Fibroblast of skin of abdomen (primary cell): Measurements from ENCODE around the gene HLA-DPA1.
A peak's percentile ranks its signal among the peaks of the same experiment; 100 is the strongest.
"Not testable (repeated sequence)": the region's sequence is repeated elsewhere in the genome, so short reads cannot be mapped to it uniquely, and the experiment has no call there.

Experiments
- DNase-seq: peaks from one replicate; pipeline ENCODE4 v3.0.0-alpha.2; 2013

HLA-DPA1 gene

DNA sequence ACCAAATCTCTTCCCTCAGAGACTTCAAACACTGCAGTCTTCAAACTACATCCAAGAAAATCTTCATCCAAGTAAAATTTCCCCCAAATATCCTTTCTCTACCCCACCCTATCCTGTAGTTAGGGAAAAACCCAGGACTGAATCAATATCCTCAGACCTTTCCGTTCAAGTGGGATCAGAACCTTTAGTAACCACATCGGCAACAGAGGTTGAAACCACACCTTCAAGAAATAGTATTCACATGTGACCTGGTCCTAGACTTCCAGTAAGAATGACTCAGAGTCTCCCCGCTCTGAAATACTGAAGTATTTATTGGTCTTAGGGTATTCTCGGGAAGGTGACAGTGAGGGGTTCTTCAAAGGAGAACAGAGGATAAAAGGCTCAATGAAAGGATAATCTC, 8.7 kb downstream of the HLA-DPA1 start:
- DNase-seq, result no peak

DNA sequence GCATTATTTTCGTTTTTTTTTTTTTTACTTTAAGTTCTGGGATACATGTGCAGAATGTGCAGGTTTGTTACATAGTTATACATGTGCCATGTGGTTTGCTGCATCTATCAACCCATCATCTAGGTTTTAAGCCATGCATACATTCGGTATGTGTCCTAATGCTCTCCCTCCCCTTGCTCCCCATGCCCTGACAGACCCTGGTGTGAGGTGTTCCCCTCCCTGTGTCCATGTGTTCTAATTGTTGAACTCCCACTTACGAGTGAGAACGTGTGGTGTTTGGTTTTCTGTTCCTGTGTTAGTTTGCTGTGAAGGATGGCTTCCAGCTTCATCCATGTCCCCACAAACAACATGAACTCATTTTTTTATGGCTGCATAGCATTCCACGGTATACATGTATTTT, 10.0 kb downstream of the HLA-DPA1 start:
- not testable (repeated sequence) for DNase-seq

DNA sequence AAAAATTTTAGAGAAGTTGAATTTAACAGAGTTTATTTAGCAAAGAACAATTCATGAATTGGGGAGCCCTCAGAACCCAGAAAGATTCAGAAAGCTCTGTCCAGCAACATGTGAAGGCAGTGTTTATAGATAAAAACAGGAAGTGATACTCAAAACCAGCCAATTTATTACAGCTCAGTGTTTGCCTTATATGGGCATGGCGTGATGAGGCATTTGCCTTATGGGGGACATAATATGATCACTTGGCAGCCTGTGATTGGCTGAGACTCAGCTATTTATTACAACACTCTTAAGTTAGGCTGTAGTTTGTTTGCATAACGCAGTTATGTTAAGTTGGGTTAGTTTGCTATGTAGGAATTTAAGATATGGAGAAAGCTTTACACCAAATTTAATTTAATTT, 11.5 kb downstream of the HLA-DPA1 start:
- peak; percentile 4 for DNase-seq

DNA sequence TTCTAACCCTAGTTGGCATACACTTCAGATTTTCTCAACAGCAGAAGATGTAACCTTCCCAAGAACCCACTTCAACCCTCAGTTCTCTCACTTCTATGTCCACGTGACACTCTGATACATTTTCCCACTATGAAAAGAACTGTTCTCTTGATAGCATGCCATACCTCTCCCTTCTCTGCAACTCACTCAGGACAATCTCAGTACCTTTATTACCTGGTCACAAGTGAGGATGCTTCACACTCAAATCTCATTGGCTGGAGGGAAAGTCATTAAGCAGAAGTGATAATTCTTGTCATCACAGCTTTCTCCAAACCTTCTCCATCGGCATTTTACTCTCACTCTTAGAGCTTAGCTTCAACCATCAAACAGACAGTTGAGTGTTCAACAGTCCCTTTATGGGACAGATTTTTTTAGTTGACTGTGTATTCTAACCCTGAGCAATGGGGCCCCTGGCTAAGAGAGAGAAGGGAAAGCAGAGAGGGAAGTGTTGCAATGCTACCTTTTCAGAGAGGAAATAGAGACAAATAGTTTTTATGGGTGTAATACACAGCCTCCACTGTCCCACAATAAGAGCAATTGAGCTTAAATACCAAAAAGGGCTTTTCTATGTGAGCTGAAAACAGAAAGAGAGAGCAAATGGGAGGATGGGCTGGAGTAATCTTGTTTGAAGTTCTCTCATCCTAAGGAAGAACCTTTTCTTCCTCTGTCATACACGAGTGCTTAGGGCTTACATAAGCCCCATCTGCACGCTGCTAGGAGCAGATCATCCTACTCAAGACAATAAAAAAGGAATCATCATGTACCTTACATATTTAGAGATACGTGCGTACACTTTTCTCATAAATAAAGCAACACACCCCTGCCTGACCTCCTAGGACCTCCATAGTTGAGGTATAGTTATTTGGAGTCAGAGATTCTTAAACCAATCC, 16.0 kb downstream of the HLA-DPA1 start:
- DNase-seq, result no peak

DNA sequence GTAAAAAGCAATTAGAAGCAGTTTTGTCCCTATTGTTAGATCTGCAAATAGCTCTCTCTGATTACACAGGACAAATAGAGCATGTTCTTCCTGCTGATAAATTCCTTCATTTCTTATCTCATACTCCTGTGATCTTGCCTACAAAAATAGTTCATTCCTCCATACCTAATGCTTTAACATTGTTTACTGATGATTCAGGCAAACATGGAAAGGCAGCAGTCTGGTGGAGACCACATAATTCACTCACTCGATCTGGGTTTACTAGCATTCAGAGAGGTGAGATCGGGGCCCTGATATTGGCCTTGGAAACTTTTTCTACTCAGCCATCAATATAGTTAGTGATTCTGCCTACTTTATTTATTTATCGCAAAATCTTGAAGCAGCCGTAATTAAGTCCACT, 20.2 kb downstream of the HLA-DPA1 start:
- peak; percentile 16 for DNase-seq

- no peak for DNase-seq
Measured at GRCh38 chr6:33052627-33053026, 20.8 kb downstream of the HLA-DPA1 start.

DNA sequence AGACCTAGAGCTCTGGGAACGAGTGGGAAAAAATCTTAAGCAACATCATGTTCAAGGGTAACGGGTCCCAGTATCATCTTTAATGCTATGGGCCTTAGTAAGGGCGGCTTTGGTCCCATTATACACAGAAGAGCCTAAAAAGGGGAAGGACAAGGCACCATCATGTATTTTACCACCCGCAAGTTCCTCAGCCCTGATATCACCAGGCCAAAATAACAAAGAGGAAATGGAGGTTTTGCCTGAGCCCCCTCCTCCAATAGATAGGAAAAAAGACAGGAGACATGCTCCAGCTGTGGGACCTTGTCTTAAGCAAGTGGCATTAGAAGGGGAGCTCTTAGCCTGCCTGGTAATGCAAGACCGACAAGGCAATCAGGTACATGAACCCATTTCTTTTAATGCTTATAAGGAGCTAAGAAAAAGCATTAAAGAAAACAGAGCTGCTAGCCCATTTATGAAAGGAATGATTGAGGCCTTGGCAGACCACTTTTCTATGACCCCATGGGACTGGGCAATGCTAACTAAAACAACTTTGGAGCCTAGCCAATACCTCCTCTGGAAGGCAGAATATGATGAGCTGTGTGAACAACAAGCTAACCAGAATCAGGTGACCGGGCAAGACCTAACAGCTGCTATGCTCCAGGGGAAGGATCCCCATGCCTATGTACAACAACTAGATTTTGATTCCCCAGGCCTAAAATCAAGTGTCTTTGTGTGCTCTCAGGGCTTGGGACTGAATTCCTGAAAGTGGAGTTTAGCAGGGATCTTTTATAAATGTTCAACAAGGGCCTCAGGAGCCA, 23.2 kb downstream of the HLA-DPA1 start:
- DNase-seq, result no peak

GRCh38 chr6:33049323-33050013, 24.0 kb downstream of the HLA-DPA1 start:
- DNase-seq, result no peak

- no peak for DNase-seq
Measured at GRCh38 chr6:33040157-33040556, 33.3 kb downstream of the HLA-DPA1 start.

DNA sequence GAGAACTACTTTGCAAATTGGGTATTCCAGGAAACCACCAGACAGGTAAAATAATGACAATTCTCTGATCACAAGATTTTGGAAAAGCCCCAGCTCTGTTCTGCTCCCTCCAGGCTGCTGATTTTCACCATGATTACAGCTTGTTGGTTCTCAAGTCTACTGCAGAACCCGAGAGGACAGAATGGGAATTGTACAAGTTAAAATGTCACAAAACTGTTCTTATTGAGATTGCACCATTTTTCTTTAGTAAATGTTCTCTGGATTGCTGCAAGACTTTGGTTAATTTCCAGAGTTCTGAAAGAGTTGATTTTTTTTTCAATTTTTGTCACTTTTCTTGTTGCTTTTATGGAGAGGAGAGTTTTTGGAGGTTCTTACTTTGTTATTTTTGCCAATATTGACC, 36.9 kb downstream of the HLA-DPA1 start:
- DNase-seq, result no peak

- DNase-seq, result no peak
Measured at GRCh38 chr6:33034554-33034953, 38.9 kb downstream of the HLA-DPA1 start.

- no peak for DNase-seq
Measured at GRCh38 chr6:33030245-33030644, 43.2 kb downstream of the HLA-DPA1 start.

DNA sequence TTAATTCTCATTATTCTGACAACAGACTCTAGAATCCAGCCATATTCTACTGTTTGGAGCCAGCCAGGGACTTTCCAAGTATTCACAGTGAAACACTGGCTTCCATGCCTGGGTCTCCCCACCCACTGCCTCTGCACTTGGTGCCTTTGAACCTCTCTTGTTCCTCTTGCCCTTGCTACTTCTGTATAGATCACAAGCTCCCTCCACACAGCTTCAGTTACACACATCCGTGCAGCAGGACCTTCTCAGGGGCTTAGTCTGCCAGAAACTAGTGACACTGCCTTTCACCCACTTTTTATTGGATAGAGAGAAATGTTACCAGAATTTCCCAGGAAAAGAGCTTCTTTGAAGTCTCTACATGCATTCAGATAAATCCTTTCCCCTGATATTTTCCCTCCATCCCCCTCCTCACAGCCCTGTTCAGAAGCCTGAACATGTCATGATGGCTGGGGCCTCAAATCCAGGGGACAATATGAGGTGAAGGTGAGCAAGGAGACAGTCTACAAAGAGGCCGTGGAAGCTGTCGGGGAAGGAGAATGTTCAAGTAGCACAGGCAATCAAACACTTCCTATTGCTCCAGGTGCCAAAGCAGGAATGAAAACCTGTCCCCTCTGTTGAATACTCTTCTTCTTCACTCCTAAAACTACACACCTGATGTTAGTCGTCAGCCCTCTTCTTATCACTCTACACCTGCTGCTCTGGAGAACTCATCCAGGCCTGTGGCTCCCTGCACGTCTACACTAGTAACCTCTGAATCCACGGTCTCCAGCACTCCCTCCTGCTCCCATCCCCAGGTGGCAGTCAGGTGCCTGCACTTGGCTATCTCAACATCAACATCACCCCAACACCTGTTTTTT, 43.9 kb downstream of the HLA-DPA1 start:
- no peak for DNase-seq

DNA sequence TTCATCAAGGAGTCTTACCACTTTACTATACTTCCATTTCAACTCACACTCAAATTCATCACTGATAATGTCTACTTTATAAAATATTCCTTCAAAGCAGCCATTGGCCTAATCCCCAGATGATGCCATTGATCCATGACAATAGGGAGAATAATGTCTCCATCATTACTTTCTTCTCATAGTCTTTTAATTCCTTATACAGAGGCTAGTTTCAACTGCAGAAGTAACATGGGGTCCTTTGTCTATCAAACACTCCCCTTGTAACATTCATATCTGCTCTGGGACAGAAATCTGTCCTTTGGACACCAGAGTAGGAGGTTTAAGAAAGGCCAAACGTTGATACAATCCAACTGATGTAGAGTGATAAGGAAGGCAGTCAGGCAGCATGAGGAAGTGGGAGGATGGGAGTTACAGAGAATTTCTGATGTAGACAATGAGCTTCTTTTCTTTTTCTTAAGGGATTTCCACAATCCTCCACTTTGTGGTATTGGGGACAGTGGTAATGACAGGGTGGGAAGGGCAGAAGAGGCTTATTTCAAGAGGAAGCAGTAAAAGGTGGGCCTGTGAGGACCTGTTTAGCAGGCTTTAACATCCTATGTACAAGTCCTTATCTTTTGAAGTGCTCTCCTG, 45.1 kb downstream of the HLA-DPA1 start:
- DNase-seq, result no peak

DNA sequence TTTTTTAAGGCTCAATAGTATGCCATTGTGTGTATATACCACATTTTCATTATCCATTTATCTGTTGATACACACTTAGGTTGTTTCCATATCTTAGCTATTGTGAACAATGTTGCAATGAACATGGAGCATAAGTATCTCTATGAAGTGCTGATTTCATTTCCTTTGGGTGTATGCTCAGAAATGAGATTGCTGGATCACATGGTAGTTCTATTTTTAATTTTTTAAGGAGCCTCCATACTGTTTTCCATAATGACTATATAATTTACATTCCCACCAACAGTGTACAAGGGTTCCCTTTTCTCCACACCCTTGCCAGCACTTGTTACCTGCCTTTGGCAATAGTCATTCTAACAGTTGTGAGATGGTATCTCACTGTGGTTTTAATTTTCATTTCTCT, 48.9 kb downstream of the HLA-DPA1 start:
- no peak for DNase-seq

GRCh38 chr6:33023536-33023935, 49.9 kb downstream of the HLA-DPA1 start:
- no peak for DNase-seq

- DNase-seq, result no peak
Measured at GRCh38 chr6:33021917-33022316, 51.5 kb downstream of the HLA-DPA1 start.

DNA sequence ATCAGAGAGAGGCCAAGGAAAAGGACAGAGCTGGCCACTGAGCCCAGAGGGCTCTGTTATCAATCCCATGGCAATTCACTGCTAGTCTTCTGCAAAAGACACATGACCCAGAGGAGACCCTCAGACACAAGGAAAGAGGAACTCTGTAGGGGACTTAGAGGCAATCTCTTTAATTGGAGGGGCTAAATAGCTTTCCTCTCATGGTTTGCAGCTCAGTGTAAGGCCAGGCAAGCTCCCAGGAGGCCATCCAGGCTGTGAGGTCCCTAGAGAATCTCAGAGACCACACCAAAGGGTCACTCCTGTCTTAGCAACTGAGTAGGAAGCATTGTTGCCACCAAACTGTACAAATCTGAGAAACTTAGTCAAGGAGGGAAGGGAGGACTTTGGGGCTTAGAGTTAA, 54.1 kb downstream of the HLA-DPA1 start:
- no peak for DNase-seq

GRCh38 chr6:33018904-33019303, 54.5 kb downstream of the HLA-DPA1 start:
- peak; percentile 18 for DNase-seq

DNA sequence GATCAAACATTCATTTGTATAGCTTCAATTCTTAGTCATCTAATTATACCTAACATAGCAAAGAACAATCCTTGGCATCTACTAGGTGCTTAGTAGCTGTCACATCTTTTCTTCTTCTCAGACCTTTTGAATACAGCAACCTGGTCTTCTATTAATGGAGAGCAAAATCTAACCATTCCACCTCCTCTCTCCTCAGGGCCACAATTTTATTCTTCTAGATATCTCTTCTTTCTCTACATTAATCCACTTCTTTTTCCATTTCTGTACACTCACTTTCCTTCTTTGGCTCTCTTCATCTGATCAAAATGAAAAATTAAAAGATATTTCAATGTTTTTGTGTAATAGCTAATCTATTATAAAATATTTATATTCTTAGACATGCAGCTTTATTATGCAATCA, 55.0 kb downstream of the HLA-DPA1 start:
- DNase-seq, result no peak

GRCh38 chr6:33017694-33018353, 55.6 kb downstream of the HLA-DPA1 start:
- DNase-seq, result no peak
